HG03175 (cell line): ENCODE measurements around the gene HK1.

ENCODE experiments used
- ATAC-seq: cut with Tn5 transposase; IDR thresholded peaks from one replicate; pipeline ENCODE4 v1.9.1; 2021; ENCODE audit warnings: mild to moderate bottlenecking, moderate library complexity; ENCODE audit not compliant: unreplicated experiment

The HK1 gene

GRCh38 chr10:69343905-69344304 is 65.6 kb downstream of the HK1 start:
- ATAC-seq: no peak

- ATAC-seq: no peak
These were observed 66.4 kb downstream of the HK1 start for GRCh38 chr10:69344591-69345252.

DNA sequence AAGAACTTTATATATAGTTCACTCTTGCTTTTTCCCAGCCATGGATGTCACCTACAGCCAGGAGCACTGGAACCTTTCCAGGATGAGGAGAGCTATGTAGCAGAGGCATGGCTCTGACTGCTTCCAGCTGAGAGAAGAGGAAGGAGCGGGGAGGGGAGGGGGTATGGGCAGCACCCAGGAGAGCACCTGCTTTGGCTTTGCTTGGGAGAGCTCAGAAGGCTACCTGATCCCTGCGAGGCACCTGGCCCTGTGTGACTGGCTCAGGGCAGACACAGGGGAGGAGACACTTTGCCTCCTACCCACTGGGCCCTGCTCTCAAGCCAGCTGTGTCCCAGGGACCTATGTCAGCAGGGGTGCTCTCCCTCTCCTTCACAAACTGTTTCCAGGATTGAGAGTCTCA is 67.1 kb downstream of the HK1 start:
- ATAC-seq: no peak

DNA sequence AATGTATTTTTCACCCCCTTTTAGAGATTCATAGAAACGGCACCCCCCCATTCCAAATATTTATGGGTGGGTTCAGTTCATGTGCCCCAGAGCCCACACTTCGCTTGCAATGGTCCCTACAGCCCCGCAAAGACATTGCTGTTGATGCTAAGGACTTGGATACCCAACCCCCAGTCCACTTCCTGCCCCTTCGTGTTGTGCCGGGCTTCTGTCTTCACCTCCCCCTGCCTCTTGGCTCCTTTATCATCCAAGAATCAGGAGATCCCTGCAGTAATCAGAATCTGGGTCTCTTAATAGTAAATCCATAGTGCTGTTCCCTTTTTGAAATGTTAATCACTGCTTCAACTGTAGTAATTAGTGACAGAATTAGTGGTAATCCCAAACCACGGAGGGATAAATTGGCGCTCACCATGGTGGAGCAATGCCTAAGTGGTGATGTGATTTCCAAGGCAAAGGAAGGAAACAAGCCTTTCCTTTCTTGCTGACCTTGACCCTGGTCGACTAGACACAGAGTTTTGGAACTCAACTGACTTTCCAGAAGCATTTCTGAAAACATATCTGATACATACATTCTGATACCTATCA is 67.7 kb downstream of the HK1 start:
- ATAC-seq: no peak

GRCh38 chr10:69346776-69347175 is 68.5 kb downstream of the HK1 start:
- no peak for ATAC-seq

GRCh38 chr10:69348816-69349541 is 70.7 kb downstream of the HK1 start:
- ATAC-seq: no peak

- ATAC-seq: no peak
These were observed 71.2 kb downstream of the HK1 start for GRCh38 chr10:69349542-69349888.

DNA sequence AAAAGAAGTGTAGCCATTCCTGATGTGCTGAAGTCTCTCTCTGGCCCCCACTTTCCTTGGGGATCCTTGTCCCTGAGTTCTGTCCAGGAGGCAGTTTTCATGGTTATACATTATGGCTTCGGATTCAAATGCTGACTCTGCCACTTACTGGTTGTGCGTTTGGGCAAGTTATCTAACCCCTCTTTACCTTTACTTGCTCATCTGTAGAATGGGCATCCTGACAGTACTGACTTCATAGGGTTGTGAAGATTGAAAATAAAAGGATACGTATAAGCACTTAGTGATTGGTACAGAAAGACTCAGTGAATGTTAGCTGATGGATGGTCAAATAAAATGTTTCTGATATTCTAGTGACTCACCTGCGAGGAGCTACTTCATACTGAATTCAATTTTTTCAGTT is 73.3 kb downstream of the HK1 start:
- ATAC-seq: no peak

- no peak for ATAC-seq
These were observed 74.4 kb downstream of the HK1 start for GRCh38 chr10:69352569-69353264.

DNA sequence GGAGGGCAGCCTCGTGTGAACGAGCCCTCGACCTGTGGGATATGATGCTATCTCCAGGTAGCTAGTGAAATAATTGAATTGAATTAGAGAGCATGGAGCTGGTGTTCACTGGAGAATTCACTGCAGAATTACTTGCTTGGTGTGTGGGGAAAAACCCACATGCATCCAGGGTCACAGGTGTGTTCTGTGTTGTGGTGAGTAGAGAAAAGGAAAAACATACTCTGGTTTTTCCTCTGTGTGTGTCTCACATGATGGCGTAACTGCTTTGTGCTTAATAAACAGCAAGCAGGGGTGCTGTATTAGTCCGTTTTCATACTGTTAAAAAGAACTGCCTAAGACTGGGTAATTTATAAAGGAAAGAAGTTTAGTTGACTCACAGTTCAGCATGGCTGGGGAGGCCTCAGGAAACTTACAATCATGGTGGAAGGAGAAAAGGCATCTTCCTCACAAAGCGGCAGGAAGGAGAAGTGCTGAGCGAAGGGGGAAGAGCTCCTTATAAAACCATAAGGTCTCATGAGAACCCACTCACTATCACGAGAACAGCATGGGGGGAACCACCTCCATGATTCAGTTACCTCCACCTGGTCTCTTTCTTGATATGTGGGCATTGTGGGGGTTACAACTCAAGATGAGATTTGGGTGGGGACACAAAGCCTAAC is 75.8 kb downstream of the HK1 start:
- ATAC-seq: no peak

- ATAC-seq: no peak
These were observed 77.9 kb downstream of the HK1 start for GRCh38 chr10:69356187-69356586.

DNA sequence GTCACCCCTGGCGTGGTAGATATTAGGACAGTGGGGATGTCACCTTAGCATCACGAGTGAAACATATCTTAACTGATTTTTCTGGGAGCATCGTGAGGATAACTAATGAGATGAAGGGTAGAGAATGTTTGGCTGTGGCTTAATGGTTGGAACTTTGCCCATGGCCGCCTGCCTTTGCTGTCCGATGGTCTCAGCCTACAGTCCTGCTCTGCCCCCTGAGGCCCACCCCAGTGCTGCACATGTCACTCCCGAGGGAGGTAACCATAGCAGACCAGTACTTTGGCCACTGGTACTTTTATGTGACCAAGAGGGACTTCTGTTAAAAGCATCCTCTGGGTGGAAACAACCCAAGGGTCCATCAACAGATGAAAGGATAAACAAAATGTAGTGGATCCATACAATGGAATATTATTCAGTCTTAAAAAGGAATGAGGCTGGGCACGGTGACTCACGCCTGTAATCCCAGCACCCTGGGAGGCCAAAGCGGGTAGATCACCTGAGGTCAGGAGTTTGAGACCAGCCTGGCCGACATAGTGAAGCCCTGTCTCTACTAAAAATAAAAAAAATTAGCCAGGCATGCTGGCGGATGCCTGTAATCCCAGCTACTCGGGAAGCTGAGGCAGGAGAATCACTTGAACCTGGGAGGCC is 80.0 kb downstream of the HK1 start:
- ATAC-seq: no peak

DNA sequence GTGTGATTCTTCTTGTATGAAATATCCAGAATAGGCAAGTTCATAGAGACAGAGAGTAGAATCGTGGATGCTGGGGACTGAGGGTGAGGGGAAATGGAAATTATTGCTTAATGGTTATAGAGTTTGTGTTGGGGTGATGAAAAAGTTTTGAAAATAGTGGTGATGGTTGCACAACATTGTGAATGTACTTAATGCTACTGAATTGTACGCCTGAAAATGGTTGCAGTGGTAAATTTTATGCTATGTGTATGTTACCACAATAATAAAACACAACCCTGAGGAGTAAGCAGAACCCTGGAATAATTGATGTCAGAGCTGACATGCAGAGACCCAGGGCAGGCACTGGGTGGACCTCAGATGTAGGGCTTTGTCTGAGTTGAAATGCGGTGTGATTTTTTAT is 80.9 kb downstream of the HK1 start:
- ATAC-seq: no peak

DNA sequence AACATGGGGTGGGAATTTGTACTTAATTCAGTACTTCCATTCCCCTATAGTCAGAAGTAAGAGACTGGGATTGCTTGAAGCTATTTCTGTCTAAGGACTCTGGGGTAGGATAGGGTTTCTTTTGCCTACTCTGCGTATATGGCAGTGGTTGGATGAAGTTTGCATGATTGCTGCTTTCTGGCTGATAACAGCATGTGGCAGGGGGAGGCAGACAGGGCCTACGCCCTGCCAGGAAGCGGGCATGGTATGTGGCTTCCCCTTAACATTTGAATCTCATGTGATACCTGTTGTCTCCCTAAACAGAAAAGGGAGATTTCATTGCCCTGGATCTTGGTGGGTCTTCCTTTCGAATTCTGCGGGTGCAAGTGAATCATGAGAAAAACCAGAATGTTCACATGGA is 81.3 kb downstream of the HK1 start:
- ATAC-seq: no peak

DNA sequence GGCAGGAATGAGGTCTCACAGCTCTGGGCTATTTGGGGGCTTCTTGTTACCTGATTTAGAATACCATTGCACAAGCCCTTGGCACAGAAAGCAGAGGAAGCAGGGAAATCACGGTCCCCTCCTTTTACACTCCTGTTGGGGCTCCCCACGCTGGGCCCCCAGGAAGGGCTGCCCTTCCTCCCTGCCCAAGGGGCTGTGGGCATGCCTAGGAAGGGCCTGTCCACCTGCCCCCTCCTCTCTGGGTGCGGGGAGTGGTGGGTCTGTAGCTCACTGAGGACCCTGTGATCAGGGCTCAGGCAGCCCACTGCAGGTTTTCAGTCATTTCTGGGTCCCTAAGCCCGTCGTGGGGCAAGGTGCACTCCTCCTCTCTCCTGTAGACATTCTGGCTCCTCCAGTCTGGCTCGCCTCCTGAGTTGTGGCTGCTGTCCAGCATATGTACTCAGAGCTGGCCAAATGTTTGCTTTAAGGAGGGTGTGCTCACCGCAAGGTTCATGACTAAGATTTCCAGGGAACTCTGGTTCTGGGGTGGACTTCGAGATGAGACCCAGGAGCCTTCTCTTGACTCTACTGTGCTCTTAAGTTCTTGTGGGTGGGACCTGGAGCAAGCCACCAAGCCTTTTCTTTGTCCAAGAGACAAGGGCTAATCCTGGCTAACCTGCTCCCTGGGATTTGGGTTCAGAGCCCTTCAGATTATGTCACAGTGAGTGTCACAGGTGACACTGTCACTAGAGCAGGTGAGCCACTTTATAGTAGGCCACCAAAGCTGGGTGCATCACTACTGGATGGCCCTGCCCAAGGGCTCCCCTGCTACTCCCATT is 82.4 kb downstream of the HK1 start:
- ATAC-seq: no peak

- no peak for ATAC-seq
These were observed 83.0 kb downstream of the HK1 start for GRCh38 chr10:69361303-69361614.

DNA sequence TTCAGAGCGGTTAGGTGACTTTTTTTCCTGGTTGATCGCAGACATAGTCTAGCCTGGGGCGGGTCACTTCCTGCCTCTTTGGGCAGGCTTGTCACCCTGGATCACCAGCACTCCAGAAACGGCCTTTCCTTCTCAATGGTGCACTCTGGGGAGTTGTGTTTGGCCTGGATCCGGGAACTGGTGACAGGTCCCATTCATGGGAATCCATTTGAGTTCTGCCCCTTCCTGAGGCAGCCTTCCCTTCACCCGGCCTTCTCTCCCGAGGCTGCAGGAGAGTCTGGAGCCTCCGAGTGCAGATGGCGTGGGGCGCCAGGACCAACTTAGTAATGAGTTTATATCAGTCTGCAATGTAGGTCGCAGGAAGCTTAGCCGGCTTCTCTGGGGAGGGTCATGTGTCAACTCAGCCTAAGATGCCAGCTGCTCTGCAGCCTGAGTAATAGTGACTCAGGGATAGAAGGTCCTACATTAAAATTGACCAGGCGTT is 84.2 kb downstream of the HK1 start:
- ATAC-seq: no peak

- ATAC-seq: no peak
These were observed 85.4 kb downstream of the HK1 start for GRCh38 chr10:69363666-69364065.

- no peak for ATAC-seq
These were observed 86.1 kb downstream of the HK1 start for GRCh38 chr10:69364232-69364940.
